VCaP (cell line): ENCODE measurements around the gene NATD1.

ENCODE experiments used
- H3K27ac ChIP-seq: fragments of 450-650 bp; 2 replicates; pipeline ENCODE4 v1.5.1; 2017
- TF ChIP-seq, protein P1 (sequence below): fragments of 450-650 bp; conservative IDR thresholded peaks from 2 replicates; pipeline ENCODE4 v1.5.1; 2017; ENCODE audit warnings: mild to moderate bottlenecking, moderate library complexity

Gene NATD1

DNA sequence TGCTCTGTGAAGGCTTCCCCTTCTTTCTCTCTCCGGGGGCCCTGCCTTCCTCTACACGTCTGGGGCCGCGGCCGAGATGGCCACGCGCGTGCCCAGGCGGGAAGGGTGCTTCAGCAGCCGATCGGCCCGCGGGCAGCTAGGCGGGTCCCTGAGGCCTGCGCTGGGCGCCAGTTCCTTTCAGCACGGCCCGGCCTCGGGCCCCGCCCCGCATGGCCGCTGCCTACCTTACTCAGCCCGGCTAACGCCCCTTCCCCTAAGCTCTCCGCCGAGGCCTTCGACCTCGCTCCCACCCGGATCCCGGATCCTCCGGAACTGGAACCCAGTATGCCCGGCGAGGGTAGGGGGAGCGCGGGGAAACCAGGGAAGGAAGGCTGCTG is 39.6 kb downstream of the NATD1 start:
- H3K27ac ChIP-seq, result peak overlapping the region; percentile 97
- TF ChIP-seq, protein P1, sequence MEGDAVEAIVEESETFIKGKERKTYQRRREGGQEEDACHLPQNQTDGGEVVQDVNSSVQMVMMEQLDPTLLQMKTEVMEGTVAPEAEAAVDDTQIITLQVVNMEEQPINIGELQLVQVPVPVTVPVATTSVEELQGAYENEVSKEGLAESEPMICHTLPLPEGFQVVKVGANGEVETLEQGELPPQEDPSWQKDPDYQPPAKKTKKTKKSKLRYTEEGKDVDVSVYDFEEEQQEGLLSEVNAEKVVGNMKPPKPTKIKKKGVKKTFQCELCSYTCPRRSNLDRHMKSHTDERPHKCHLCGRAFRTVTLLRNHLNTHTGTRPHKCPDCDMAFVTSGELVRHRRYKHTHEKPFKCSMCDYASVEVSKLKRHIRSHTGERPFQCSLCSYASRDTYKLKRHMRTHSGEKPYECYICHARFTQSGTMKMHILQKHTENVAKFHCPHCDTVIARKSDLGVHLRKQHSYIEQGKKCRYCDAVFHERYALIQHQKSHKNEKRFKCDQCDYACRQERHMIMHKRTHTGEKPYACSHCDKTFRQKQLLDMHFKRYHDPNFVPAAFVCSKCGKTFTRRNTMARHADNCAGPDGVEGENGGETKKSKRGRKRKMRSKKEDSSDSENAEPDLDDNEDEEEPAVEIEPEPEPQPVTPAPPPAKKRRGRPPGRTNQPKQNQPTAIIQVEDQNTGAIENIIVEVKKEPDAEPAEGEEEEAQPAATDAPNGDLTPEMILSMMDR, result no peak

DNA sequence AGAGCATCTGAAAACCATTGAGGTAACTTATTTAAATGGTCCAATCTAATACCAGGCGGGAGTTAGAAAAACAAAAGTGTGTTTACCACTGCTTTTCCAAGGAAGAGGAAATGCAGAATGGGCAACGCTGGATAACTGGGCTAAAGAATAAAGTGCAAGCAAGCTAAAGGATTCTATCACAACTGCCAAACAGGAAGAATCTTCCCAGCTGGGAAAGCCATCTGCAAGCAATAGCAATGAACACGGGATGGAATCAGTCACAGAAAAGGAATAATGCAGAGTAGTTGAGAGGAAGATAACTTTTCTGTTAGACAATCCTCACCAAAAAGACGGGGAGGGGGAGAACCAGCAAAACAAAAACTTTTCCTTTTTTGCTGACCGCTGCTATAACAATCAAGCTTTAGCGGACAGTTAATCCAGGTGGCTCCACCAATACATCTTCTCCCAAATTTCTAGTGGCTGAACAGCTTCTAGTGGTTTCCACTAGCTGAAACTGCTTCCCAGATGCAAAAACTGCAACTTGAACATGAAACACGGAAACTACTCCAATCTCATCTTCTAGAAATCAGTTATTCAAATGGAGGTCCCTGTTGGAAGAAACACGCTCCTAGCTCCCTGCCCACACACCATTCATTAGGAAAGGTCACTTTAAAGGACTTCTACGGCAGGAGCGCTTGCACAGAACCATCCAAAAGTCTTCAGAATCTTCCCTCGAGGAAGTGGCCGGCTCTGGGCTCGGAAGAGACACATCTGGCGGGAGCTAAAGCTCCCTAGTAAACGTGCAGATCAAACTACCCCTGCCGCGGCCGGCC is 40.2 kb downstream of the NATD1 start:
- TF ChIP-seq, protein P1, result no peak

DNA sequence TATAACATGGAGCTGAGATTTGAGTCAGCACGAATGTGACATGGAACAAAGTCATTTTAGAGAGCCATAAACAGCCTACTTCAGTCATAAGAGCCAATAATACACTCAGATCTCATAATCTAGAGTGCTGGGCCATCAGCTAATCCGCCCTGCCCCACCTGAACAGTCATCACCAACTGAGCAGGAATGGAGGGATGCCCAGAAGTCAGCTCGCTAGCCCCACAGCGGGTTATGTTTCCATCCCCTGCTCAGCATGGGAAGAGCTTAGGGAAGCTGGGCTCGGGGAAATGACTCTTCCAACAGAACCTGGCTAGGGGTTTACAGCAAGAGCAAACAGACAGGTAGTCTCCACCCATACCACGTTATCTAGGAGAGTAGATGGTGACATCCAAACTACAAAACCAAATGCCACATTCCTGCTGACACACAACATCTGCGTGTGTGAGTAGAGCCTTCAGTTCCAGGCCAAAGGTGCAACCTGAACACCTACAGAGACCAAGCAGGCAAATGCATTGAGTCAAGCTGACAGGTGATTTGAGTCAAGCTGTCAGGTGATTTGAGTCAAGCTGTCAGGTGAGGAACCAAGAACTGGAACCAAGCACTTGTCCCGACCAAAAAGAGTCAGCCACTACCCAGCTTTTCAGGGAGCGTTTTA is 41.3 kb downstream of the NATD1 start:
- H3K27ac ChIP-seq, result no peak overlapping the region; the same call in 1 of the 2 replicates
- TF ChIP-seq, protein P1, result no peak

More for the DNA sequence above, 40.2 kb downstream of the NATD1 start:
- peak overlapping the region; percentile 97 for H3K27ac ChIP-seq

DNA sequence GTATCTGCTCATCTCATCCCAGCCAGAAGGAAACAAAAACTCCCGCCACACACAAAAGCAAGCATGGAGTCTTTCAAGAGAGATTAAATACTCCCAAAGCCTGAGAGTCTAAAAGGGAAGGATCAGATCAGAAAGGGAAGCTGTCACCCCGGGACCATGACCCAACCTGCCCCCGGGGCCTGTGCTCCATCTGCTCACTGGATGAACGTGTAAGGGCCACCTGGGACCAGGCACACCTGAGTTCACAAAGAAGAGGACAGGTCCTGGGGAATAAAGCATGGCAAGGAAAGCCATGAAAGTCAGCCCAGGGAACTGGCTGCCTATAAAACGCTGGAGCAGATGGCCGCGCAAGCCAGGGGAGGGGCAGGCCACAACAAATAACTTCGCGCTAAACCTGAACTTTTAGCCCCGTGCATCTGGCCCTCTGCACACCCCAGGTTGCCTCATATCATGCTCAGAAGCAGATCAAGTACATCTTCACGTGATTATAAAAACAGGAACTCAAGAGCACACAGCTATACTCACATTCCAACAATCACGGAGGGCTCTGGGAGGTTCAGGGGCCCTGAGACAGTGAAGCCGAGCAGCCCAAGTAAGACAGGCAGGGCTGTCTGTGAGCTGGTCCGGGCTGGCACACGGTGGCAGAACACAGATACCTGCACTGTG is 42.7 kb downstream of the NATD1 start:
- peak overlapping the region; percentile 52 for H3K27ac ChIP-seq
- TF ChIP-seq, protein P1, result no peak

DNA sequence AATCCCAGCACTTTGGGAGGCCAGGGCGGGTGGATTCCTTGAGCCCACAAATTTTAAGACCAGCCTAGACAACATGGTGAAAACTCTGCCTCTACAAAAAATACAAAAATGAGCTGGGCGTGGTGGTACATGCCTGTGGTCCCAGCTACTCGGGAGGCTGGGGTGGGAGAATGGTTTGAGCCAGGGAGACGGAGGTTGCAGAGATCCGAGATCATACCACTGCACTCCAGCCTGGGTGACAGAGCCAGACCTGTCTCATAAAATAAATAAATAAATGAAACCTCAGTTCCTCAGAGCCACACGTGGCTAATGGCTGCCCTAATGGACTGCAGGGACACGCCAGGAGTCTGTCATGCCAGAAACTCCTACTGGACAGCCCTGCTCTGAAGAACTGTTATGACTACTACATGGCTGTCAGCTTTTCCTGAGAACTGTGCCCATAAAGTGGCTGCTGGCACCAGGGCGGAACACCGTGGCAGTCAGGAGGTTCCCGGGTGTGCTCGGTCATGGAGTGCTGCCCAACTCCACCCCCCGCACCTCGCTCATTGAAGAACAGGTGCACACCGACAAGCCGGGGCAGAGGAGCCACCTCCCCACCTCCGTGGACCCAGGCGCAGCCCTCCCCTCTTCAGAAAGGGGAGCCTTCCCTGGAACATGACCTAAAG is 43.6 kb downstream of the NATD1 start:
- TF ChIP-seq, protein P1, result no peak
- H3K27ac ChIP-seq, result peak overlapping the region; percentile 52

DNA sequence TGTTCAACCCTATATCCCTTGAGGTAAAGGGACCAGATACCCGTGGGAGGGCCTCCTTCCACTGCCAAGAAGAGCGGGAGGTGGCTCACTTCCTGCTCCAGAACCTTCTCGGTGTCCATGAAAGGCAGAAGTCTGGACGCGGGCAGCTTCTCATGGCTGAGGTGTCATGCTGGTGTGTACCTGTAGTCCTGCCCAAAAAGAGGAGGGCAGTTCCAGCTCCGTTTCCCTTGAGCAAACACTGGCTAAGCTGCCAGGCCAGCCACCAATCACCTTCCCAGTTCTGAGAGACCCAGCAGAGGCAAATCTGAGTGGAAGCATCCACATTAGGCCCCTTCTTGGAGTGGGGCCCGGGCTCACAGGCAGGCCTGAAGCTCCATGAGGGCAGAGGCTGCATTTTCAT is 44.9 kb downstream of the NATD1 start:
- TF ChIP-seq, protein P1, result no peak
- H3K27ac ChIP-seq, result peak overlapping the region; percentile 52

DNA sequence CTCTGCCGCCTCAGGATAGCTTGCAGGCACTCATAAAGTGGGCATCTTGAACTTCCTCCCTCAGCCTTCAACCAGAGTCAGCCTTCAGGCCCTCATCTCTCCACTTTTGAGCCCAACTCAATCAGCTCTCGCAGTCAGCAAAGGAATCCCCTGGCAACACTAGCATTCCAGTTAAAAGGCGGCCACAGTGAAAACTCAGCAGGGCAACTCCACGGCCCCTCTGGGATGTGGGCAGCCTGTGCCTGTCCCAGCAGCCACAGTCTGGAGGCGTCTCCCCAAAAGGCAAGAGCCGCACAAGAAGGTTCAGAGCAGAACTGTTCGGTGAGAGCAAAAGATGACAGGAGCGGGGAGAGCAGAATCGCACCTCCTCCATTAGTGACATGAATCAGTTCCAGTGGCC is 48.3 kb downstream of the NATD1 start:
- H3K27ac ChIP-seq, result no peak overlapping the region
- TF ChIP-seq, protein P1, result no peak
